ENCODE results near the gene CACNA2D3.

Gene CACNA2D3

DNA sequence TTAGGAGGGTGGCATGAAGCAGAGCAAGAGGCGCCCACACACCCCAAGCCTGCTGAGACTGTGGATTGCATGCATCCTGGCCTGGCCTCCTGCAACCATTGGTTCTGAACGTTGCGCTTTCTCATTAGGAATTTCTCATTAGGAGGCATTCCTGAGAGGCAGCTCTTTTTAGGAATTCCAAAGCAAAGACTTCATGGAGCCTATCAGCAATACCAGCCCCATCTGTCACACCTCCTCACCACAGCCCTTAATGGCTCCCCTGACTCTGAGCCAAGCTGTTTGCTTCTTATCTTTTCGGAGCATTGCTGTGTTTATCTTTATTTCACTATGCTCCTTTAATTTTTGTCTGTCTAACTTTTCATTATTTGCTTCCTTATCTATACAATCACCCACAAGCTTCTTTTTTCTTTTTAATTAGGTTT is 226.9 kb downstream of the CACNA2D3 start:
- H3K4me1 ChIP-seq (ENCODE audit: insufficient read depth, low read length): peaks cover 23% of the 10 kb centered on the region
- no peak overlapping the region for H3K9ac ChIP-seq (ENCODE audit: low read depth, low read length)

DNA sequence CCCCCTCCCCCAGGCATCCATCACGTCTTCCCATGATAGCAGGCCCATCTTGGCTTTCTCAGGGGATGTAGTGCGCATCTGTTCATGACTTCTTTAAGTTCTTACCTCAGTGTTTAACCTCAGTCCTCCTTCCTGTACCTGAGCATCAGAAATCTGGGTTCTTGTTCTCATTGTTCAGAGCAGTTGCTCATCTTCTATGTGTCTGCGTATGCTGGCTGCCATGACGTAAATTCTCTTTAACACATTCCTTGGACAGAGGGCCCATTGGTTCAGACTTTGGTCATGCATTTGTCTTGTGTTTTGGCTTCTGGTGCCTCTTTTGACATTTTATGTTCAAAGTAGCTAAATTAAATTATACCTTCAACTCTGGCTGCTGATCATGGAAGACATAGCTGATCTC is 227.3 kb downstream of the CACNA2D3 start:
- H3K9ac ChIP-seq (ENCODE audit: low read depth, low read length): no peak overlapping the region
- no peak overlapping the region for H3K4me3 ChIP-seq (ENCODE audit: low read length)
- peaks cover 19% of the 10 kb centered on the region for H3K4me1 ChIP-seq (ENCODE audit: insufficient read depth, low read length)
- no peaks in the 10 kb centered on the region for H3K36me3 ChIP-seq (ENCODE audit: insufficient read depth, low read depth, low read length)
- no peaks in the 10 kb centered on the region for H3K27me3 ChIP-seq (ENCODE audit: insufficient read depth, low read length)
- no peaks in the 10 kb centered on the region for H3K9me3 ChIP-seq (ENCODE audit: insufficient read depth, low read depth, low read length)
- no peak overlapping the region for H3K27ac ChIP-seq (ENCODE audit: low read length)

More for the DNA sequence above, 226.9 kb downstream of the CACNA2D3 start:
- no peaks in the 10 kb centered on the region for H3K27me3 ChIP-seq (ENCODE audit: insufficient read depth, low read length)
- H3K9me3 ChIP-seq (ENCODE audit: insufficient read depth, low read depth, low read length): no peaks in the 10 kb centered on the region
- no peak overlapping the region for H3K27ac ChIP-seq (ENCODE audit: low read length)
- no peak overlapping the region for H3K4me3 ChIP-seq (ENCODE audit: low read length)
- H3K36me3 ChIP-seq (ENCODE audit: insufficient read depth, low read depth, low read length): no peaks in the 10 kb centered on the region

DNA sequence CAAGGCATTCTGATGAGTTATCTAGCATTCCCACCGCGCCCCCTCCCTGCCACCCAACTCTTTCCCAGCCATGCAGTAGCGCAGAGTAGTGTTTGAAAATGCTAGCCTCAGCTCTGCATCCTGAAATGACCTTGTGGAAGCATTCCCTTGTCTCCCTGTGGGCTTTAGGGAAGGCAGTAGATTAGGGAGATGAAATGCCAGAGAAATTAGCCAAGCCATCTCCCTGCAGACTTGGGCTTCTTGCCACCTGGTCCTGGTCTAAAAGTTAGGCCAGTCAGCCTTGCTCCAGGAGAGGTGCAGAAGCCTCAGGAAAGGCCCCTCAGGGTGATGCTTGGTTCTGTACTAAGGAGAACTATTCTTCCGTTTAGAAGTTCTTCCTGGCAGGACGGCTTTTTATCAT is 231.2 kb downstream of the CACNA2D3 start:
- Histone ChIP-seq H3K9me3 (ENCODE audit: insufficient read depth, low read depth, low read length) (no peaks in the 10 kb centered on the region), H3K9ac (ENCODE audit: low read depth, low read length) (no peak overlapping the region), H3K27me3 (ENCODE audit: insufficient read depth, low read length) (no peaks in the 10 kb centered on the region), H3K27ac (ENCODE audit: low read length) (no peak overlapping the region), H3K4me1 (ENCODE audit: insufficient read depth, low read length) (peaks cover 7% of the 10 kb centered on the region), H3K4me3 (ENCODE audit: low read length) (no peak overlapping the region), H3K36me3 (ENCODE audit: insufficient read depth, low read depth, low read length) (no peaks in the 10 kb centered on the region)

DNA sequence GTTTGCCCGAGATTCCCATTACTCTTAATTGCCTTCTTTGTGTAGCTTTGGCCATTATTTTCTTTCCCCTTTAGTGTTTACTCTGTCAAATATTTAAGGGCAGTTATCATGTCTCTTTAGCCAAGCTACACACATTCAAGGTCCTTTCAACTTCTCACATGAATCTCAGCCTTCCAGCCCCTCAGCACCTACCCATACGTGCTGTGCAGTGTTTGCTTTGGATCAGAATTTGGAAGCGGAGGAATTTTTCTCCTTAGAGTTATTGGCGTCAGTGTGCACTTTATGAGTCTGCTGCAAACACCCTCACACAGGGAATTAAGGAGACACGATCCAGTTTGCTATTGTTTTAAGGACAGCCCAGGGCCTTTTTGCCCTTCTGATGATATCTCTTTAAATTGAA is 231.6 kb downstream of the CACNA2D3 start:
- Histone ChIP-seq H3K9ac (ENCODE audit: low read depth, low read length) (no peak overlapping the region), H3K27me3 (ENCODE audit: insufficient read depth, low read length) (no peaks in the 10 kb centered on the region), H3K36me3 (ENCODE audit: insufficient read depth, low read depth, low read length) (no peaks in the 10 kb centered on the region), H3K4me3 (ENCODE audit: low read length) (no peak overlapping the region), H3K4me1 (ENCODE audit: insufficient read depth, low read length) (peaks cover 10% of the 10 kb centered on the region), H3K27ac (ENCODE audit: low read length) (no peak overlapping the region), H3K9me3 (ENCODE audit: insufficient read depth, low read depth, low read length) (no peaks in the 10 kb centered on the region)

DNA sequence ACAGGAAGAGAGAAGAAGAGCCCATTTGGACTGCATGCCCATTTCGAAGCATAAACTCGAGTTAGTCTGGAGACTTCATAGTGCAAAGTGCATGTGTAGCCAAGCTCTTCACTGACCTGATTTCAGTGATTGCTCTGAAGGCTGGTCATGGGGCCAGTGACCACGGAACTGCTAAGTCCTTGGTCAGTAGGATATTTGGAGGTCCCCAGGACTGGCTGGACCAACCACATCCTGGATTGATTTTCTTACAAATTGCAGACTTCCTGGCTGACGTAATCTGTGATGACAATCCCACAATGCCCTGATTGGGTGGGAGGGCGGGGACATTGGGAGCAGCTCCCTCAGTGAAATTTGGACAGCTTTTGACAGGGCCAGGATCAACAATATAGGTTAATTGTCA is 233.4 kb downstream of the CACNA2D3 start:
- Histone ChIP-seq H3K9ac (ENCODE audit: low read depth, low read length) (no peak overlapping the region), H3K27me3 (ENCODE audit: insufficient read depth, low read length) (no peaks in the 10 kb centered on the region), H3K36me3 (ENCODE audit: insufficient read depth, low read depth, low read length) (no peaks in the 10 kb centered on the region), H3K4me1 (ENCODE audit: insufficient read depth, low read length) (peaks cover 4% of the 10 kb centered on the region; the same call in 1 of the 2 replicates), H3K4me3 (ENCODE audit: low read length) (no peak overlapping the region), H3K9me3 (ENCODE audit: insufficient read depth, low read depth, low read length) (no peaks in the 10 kb centered on the region), H3K27ac (ENCODE audit: low read length) (no peak overlapping the region)

DNA sequence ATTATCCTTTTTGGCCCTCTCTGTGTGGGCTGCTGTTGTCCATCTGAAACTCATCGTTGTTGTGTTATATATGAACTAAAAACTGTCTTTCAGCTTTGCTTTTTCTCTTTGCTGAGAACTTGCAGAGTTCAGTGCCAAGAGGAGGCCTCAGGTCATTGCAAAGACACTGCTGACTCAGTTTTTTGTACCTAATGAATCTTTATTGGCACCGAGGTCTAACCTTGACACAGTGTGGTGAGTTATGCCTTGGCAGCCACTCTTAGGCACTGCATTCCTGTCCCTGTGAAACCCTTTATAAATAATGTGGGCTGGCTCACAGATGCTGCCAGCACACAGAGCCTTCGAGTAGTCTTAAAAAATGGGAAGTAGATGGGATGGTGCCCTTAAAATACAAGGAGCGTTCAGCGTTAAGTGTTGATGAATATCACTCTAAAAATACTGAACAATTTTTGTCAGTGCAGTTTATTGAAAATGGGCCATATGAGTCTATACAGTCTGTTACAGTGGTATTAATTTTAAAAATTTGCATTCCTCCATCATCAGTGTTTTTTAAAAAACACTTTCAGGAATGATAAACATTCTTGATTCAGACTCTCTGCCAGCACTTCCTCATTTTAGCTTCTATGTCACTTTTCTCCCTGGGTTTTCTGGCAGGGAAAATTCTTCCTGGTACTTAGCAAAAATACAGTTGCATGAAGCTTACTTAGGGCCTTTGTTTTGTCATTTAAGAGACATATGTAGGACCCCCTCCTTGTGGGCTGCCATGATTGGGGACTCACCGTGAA is 234.1 kb downstream of the CACNA2D3 start:
- Histone ChIP-seq H3K36me3 (ENCODE audit: insufficient read depth, low read depth, low read length) (no peaks in the 10 kb centered on the region), H3K4me3 (ENCODE audit: low read length) (no peak overlapping the region), H3K4me1 (ENCODE audit: insufficient read depth, low read length) (peaks cover 4% of the 10 kb centered on the region; the same call in 1 of the 2 replicates), H3K27ac (ENCODE audit: low read length) (no peak overlapping the region), H3K9me3 (ENCODE audit: insufficient read depth, low read depth, low read length) (no peaks in the 10 kb centered on the region), H3K9ac (ENCODE audit: low read depth, low read length) (no peak overlapping the region), H3K27me3 (ENCODE audit: insufficient read depth, low read length) (no peaks in the 10 kb centered on the region)

DNA sequence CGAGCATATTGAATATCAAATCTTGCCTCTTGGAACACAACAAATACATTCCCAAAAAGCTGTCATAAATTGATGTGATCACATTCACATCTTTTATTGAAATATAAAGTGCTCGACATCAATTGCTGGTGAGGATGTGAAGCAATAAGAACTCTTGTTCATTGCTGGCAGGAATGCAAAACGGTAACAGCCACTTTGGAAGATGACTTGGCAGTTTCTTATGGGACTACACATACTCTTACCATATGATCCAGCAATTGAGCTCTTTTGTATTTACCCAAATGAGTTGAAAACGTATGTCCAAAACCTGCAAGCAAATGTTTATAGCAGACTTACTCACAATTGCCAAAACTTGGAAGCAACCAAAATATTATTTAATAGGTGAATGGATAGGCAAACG is 234.9 kb downstream of the CACNA2D3 start:
- Histone ChIP-seq H3K27me3 (ENCODE audit: insufficient read depth, low read length) (no peaks in the 10 kb centered on the region), H3K4me3 (ENCODE audit: low read length) (no peak overlapping the region), H3K9ac (ENCODE audit: low read depth, low read length) (no peak overlapping the region), H3K9me3 (ENCODE audit: insufficient read depth, low read depth, low read length) (no peaks in the 10 kb centered on the region), H3K4me1 (ENCODE audit: insufficient read depth, low read length) (peaks cover 4% of the 10 kb centered on the region; the same call in 1 of the 2 replicates), H3K27ac (ENCODE audit: low read length) (no peak overlapping the region), H3K36me3 (ENCODE audit: insufficient read depth, low read depth, low read length) (no peaks in the 10 kb centered on the region)

DNA sequence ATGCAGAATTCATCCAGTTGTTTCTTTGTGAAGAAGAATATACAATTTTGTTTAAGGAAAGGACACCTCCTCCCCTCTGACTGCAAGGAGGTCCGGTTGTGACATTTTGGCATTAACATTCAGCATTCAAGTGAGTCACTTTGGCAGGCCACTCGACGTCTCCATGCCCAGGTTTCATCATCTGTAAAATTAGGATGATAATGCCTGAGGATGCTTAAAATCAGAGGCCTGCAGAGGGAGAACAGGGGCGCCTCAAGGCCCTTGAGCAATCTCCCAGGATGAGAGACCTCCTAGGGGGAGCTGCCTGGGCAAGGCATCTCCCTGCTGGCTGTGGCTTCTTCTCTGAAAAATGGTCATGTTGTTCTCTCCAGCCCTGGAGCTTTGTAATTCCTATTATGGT is 236.0 kb downstream of the CACNA2D3 start:
- Histone ChIP-seq H3K9ac (ENCODE audit: low read depth, low read length) (no peak overlapping the region), H3K27me3 (ENCODE audit: insufficient read depth, low read length) (no peaks in the 10 kb centered on the region), H3K4me3 (ENCODE audit: low read length) (no peak overlapping the region), H3K36me3 (ENCODE audit: insufficient read depth, low read depth, low read length) (no peaks in the 10 kb centered on the region), H3K4me1 (ENCODE audit: insufficient read depth, low read length) (peaks cover 4% of the 10 kb centered on the region; the same call in 1 of the 2 replicates), H3K27ac (ENCODE audit: low read length) (no peak overlapping the region), H3K9me3 (ENCODE audit: insufficient read depth, low read depth, low read length) (no peaks in the 10 kb centered on the region)

DNA sequence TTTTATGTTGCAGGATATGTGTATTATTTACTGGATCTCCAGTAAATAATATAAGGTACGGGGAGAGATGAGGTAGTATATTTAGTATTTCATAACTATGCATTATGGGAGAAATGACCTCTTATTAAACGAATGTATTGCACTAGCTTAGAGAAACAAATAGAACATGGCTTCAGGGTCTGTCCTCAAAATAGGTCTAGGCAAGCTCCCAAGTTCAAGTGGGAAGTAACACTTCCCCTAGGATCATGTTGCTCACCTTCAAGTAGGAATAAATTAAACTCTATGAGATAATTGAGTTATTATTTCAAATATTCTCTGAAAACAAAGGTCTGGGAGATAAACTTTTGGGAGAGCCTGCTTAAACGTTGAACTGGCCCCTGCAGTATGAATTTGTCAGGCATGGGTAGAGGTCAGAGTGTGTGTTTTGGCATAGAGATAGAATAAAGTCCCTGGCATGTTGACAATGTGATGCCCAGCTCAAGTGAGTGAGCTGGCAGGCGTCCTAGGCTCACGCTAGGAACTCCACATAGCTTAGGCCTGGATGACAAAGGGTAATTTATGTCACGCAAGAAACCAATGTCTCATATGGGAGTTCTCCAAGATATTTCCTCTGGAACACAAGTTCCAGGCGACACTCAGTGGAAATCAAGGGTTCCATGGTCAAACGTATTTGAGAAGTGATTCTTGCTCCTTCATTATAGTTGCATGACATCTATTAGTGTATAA is 236.8 kb downstream of the CACNA2D3 start:
- no peak overlapping the region for H3K4me3 ChIP-seq (ENCODE audit: low read length)

DNA sequence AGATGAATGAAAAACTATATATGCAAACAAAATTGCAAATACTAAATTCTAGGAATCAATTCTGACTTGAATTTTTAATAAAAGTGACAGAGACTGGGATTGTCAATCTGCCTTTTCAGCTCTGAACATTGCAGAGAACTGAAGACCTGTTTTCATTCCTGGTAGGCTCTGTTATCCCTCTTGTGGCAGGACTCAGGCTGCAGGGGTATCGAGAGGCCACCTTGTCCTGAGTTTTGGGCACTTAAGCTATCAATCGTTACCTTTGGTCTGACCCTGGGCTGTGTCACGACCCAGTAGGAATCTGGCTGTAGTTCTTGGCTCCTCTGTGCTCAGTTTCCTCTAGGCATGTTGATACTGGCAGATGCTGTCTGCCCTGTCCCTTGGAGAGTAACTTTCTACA is 238.0 kb downstream of the CACNA2D3 start:
- no peak overlapping the region for H3K4me3 ChIP-seq (ENCODE audit: low read length)
- no peaks in the 10 kb centered on the region for H3K9me3 ChIP-seq (ENCODE audit: insufficient read depth, low read depth, low read length)
- no peak overlapping the region for H3K27ac ChIP-seq (ENCODE audit: low read length)
- H3K27me3 ChIP-seq (ENCODE audit: insufficient read depth, low read length): no peaks in the 10 kb centered on the region
- H3K9ac ChIP-seq (ENCODE audit: low read depth, low read length): no peak overlapping the region
- peaks cover 4% of the 10 kb centered on the region; the same call in 1 of the 2 replicates for H3K4me1 ChIP-seq (ENCODE audit: insufficient read depth, low read length)
- no peaks in the 10 kb centered on the region for H3K36me3 ChIP-seq (ENCODE audit: insufficient read depth, low read depth, low read length)

More for the DNA sequence above, 236.8 kb downstream of the CACNA2D3 start:
- Histone ChIP-seq H3K27me3 (ENCODE audit: insufficient read depth, low read length) (no peaks in the 10 kb centered on the region), H3K27ac (ENCODE audit: low read length) (no peak overlapping the region), H3K9me3 (ENCODE audit: insufficient read depth, low read depth, low read length) (no peaks in the 10 kb centered on the region), H3K9ac (ENCODE audit: low read depth, low read length) (no peak overlapping the region), H3K4me1 (ENCODE audit: insufficient read depth, low read length) (peaks cover 4% of the 10 kb centered on the region; the same call in 1 of the 2 replicates), H3K36me3 (ENCODE audit: insufficient read depth, low read depth, low read length) (no peaks in the 10 kb centered on the region)

DNA sequence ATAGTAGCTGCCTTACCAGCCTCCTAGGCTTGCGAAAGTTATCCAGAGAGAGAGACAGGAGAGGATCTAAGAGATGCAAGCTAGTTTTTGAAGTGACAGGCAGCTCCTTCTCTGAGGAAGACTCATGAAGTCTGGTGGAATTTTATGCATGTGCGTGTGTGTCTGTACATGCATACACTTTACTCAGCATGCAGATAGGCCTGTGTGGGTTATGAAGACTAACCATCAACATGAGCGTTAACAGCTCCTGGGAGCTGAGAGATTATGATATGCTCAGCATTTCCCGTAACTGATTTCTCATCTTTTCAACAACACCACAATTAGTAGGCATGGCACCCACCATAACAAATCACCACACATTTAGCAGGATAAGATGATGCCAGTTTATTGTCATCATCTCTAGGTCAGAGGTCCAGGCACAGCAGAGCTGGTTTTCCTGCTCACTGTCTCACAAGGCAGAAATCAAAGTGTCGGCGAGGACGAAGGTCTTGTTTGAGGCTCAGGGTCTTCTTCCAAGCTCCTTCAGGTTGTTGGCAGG is 239.5 kb downstream of the CACNA2D3 start:
- H3K36me3 ChIP-seq (ENCODE audit: insufficient read depth, low read depth, low read length): no peaks in the 10 kb centered on the region
- no peak overlapping the region for H3K9ac ChIP-seq (ENCODE audit: low read depth, low read length)
- no peaks in the 10 kb centered on the region for H3K27me3 ChIP-seq (ENCODE audit: insufficient read depth, low read length)
- H3K9me3 ChIP-seq (ENCODE audit: insufficient read depth, low read depth, low read length): no peaks in the 10 kb centered on the region
- no peak overlapping the region for H3K4me3 ChIP-seq (ENCODE audit: low read length)
- no peak overlapping the region for H3K27ac ChIP-seq (ENCODE audit: low read length)
- H3K4me1 ChIP-seq (ENCODE audit: insufficient read depth, low read length): peaks cover 4% of the 10 kb centered on the region; the same call in 1 of the 2 replicates

Measured in iPS-20b (cell line).